GM18909 (cell line): Measurements from ENCODE around the gene EPHB3.

Experiments
- ATAC-seq: cut with Tn5 transposase; IDR thresholded peaks from one replicate; pipeline ENCODE4 v1.9.1; 2021; ENCODE audit warnings: mild to moderate bottlenecking; ENCODE audit not compliant: unreplicated experiment, poor library complexity

The EPHB3 gene

GRCh38 chr3:184562878-184563560 lies 1.4 kb downstream of the EPHB3 start:
- ATAC-seq, result no peak

GRCh38 chr3:184563561-184563925 lies 2.0 kb downstream of the EPHB3 start:
- no peak for ATAC-seq

GRCh38 chr3:184563941-184564684 lies 2.5 kb downstream of the EPHB3 start:
- ATAC-seq, result no peak

GRCh38 chr3:184564685-184565385 lies 3.2 kb downstream of the EPHB3 start:
- ATAC-seq, result no peak

GRCh38 chr3:184565421-184566211 lies 4.0 kb downstream of the EPHB3 start:
- ATAC-seq, result no peak

GRCh38 chr3:184566441-184567414 lies 5.1 kb downstream of the EPHB3 start:
- ATAC-seq, result no peak

GRCh38 chr3:184567946-184568559 lies 6.5 kb downstream of the EPHB3 start:
- ATAC-seq, result no peak

GRCh38 chr3:184568560-184568923 lies 7.0 kb downstream of the EPHB3 start:
- no peak for ATAC-seq

GRCh38 chr3:184568924-184569829 lies 7.6 kb downstream of the EPHB3 start:
- no peak for ATAC-seq

GRCh38 chr3:184570035-184570434 lies 8.4 kb downstream of the EPHB3 start:
- no peak for ATAC-seq

GRCh38 chr3:184570489-184570888 lies 8.9 kb downstream of the EPHB3 start:
- no peak for ATAC-seq

- ATAC-seq, result no peak
Measured at GRCh38 chr3:184571750-184572377, 10.3 kb downstream of the EPHB3 start.

- no peak for ATAC-seq
Measured at GRCh38 chr3:184572633-184573270, 11.2 kb downstream of the EPHB3 start.

- ATAC-seq, result no peak
Measured at GRCh38 chr3:184574515-184575417, 13.2 kb downstream of the EPHB3 start.

GRCh38 chr3:184575701-184576100 lies 14.1 kb downstream of the EPHB3 start:
- no peak for ATAC-seq
